MV-4-11 (cell line): ENCODE measurements around the gene CA5A.
"Not testable (repeated sequence)": the region's sequence is repeated elsewhere in the genome, so short reads cannot be mapped to it uniquely, and the experiment has no call there.

Experiments used
- DNase-seq: peaks from one replicate; lab custom pipeline; 2025; lab: John Stamatoyannopoulos, UW

The CA5A gene

GRCh38 chr16:87947356-87948118, 11.2 kb upstream of the CA5A start:
- DNase-seq, result no peak

- no peak for DNase-seq
These were observed 10.4 kb upstream of the CA5A start for GRCh38 chr16:87946596-87947347.

GRCh38 chr16:87945351-87946042, 9.2 kb upstream of the CA5A start:
- DNase-seq, result no peak

- no peak for DNase-seq
These were observed 6.4 kb upstream of the CA5A start for GRCh38 chr16:87942680-87943079.

- DNase-seq, result no peak
These were observed 3.5 kb upstream of the CA5A start for GRCh38 chr16:87939562-87940423.

- DNase-seq, result no peak
These were observed 2.2 kb upstream of the CA5A start for GRCh38 chr16:87938412-87938949.

GRCh38 chr16:87937231-87937542, 858 bp upstream of the CA5A start:
- DNase-seq, result not testable (repeated sequence)

- DNase-seq, result not testable (repeated sequence)
These were observed 334 bp downstream of the CA5A start for GRCh38 chr16:87936016-87936374.

- DNase-seq, result not testable (repeated sequence)
These were observed 1.4 kb downstream of the CA5A start for GRCh38 chr16:87934752-87935425.

- DNase-seq, result no peak
These were observed 3.2 kb downstream of the CA5A start for GRCh38 chr16:87933140-87933495.

- not testable (repeated sequence) for DNase-seq
These were observed 3.7 kb downstream of the CA5A start for GRCh38 chr16:87932475-87933139.

GRCh38 chr16:87931504-87931903, 4.8 kb downstream of the CA5A start:
- peak; percentile 76 for DNase-seq

- peak; percentile 40 for DNase-seq
These were observed 5.9 kb downstream of the CA5A start for GRCh38 chr16:87930456-87930855.

GRCh38 chr16:87929986-87930385, 6.3 kb downstream of the CA5A start:
- no peak for DNase-seq

- no peak for DNase-seq
These were observed 9.2 kb downstream of the CA5A start for GRCh38 chr16:87927195-87927562.

- DNase-seq, result no peak
These were observed 9.8 kb downstream of the CA5A start for GRCh38 chr16:87926246-87927194.

GRCh38 chr16:87924811-87925670, 11.3 kb downstream of the CA5A start:
- no peak for DNase-seq

- no peak for DNase-seq
These were observed 12.1 kb downstream of the CA5A start for GRCh38 chr16:87924041-87924810.
